Mucosa of descending colon (tissue), 3 donors: Measurements from ENCODE around the gene ANKFY1. TPM values are rescaled to one million over a fixed set of nuclear protein-coding genes. Genes with fewer than 3 reads are reported as not detected.

ENCODE experiments used
- ATAC-seq: fragments of 200-7000 bp; cut with Tn5 transposase; one replicate; pipeline ENCODE4 v1.9.1; 2020; ENCODE audit warnings: mild to moderate bottlenecking, moderate library complexity
- DNase-seq, 3 donors: peaks; one replicate each; pipeline ENCODE4 v3.0.0-alpha.2; 2020
- H3K36me3 ChIP-seq: fragments of 200-600 bp; one replicate; pipeline ENCODE4 v1.8.0; 2021; ENCODE audit warnings: low read depth, mild to moderate bottlenecking
- H3K4me1 ChIP-seq: fragments of 200-600 bp; one replicate; pipeline ENCODE4 v1.8.0; 2021; ENCODE audit warnings: low read depth, mild to moderate bottlenecking
- H3K4me3 ChIP-seq: fragments of 200-600 bp; one replicate; pipeline ENCODE4 v1.8.0; 2021; ENCODE audit warnings: mild to moderate bottlenecking
- H3K9me3 ChIP-seq: fragments of 200-600 bp; one replicate; pipeline ENCODE4 v1.8.0; 2021; ENCODE audit warnings: mild to moderate bottlenecking
- intact Hi-C, 2 donors: fragments of 100-400 bp; cut with DNase I in 1 of 2; cut with micrococcal nuclease in 1 of 2; formaldehyde crosslinking; loops; one replicate each; pipeline versions ENCODE4 v1.11.0 to v1.11.1; 2022; cut with DNase I, micrococcal nuclease
- total RNA-seq, 3 donors: library from RNA; stranded (reverse); fragmentation: NEBNext Ultra II Directional in 2 of 3; extraction: Animal tissue kit (Norgen Biotek cat#: 25700) in 2 of 3; gene quantifications; one replicate each; pipeline versions ENCODE4 v1.2.1 to v1.2.4, GENCODE V29; 2021 to 2023
- TF ChIP-seq, protein P1 (sequence below): fragments of 200-600 bp; IDR thresholded peaks from one replicate; pipeline ENCODE4 v1.8.0; 2022; ENCODE audit warnings: antibody characterized with exemption, mild to moderate bottlenecking
- donor health status: DM: no; HTN: no; CAD: no; lungs with moderate emphysema.
- donor health status: DM: no; HTN: no; CAD: no.
- donor health status: DM: no; HTN: yes; CAD: no.

The ANKFY1 gene
- total RNA-seq, 3 donors from 2014 or later: 52.0 to 94.3 (median 59.5) TPM

DNA sequence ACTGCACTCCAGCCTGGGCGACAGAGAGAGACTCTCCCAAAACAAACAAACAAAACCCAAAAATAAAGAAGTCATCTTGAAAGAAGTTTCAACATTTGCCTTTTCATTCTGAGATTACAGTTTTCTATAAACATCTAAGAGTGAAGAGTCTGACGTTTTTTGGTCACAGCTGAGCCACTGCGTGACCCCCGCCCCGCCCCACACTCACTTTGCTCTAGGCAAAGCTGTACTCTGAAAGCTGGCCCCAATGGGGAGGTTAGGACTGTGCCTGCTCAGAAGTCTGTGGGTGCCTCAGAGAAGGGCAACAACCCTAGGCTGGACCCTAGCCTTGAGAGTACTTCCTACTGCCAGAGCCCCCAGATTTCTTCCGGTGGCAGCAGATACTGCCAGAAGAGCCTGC lies 101.5 kb downstream of the ANKFY1 start:
- Histone ChIP-seq H3K9me3 (no peaks in the 10 kb centered on the region), H3K36me3 (peaks cover 5% of the 10 kb centered on the region), H3K4me3 (no peak overlapping the region), H3K4me1 (no peaks in the 10 kb centered on the region)
- DNase-seq (no peak), ATAC-seq (no peak)
- intact Hi-C loops: no loop called here
- TF ChIP-seq, protein P1, sequence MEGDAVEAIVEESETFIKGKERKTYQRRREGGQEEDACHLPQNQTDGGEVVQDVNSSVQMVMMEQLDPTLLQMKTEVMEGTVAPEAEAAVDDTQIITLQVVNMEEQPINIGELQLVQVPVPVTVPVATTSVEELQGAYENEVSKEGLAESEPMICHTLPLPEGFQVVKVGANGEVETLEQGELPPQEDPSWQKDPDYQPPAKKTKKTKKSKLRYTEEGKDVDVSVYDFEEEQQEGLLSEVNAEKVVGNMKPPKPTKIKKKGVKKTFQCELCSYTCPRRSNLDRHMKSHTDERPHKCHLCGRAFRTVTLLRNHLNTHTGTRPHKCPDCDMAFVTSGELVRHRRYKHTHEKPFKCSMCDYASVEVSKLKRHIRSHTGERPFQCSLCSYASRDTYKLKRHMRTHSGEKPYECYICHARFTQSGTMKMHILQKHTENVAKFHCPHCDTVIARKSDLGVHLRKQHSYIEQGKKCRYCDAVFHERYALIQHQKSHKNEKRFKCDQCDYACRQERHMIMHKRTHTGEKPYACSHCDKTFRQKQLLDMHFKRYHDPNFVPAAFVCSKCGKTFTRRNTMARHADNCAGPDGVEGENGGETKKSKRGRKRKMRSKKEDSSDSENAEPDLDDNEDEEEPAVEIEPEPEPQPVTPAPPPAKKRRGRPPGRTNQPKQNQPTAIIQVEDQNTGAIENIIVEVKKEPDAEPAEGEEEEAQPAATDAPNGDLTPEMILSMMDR: no peak

DNA sequence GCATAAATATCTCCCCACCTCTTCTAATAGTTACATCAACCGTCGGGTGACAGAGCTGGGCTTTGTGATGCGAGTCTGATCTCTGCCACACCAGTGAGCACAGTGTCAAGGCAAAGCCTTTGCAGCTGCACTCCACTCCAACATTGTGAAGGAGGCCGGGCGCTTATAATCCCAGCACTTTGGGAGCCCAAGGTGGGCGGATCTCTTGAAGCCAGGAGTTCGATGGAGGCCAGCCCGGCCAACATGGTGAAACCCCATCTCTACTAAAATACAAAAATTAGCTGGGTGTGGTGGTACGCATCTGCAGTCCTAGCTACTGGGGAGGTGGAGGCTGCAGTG lies 101.8 kb downstream of the ANKFY1 start:
- Histone ChIP-seq H3K36me3 (peaks cover 5% of the 10 kb centered on the region), H3K4me1 (no peaks in the 10 kb centered on the region), H3K9me3 (no peaks in the 10 kb centered on the region), H3K4me3 (no peak overlapping the region)
- TF ChIP-seq, protein P1: no peak
- no peak for DNase-seq
- intact Hi-C loops: no loop called here
- no peak for ATAC-seq

DNA sequence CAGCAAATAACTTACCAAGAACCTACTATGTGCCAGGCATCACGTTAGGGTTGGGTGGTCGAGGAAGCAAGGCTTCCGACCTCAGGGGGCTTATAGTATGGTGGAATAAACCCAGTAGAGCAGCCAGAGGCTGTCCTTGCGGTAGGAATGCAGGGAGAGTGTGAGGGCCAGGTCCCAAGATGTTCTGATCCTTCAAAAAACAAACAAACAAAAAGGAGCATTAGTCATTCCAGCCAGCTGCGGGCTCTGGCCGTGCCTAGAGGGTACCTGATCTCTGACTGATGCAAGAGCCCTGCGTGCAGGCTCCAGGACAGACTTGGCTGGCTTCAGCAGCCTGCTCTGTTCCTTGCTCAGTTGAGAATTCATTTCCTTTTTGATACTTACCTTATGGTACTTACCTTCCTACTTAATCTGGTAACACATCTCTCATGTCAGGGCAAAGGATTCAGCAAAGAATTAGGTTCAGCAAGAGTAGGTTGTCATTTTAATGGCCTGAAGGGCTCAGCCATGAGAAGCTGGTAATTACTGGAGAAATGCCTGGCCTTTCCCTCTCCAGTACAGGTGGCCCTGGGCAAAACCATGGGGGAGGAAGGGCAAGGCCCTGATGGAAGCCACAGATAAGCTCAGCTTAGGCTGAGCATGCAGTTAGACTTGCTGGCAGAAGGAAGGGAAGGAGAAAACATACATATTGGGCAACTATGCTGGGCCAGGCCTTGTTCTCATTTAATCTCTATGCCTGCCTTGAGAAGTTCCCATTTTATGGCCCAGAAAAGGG lies 102.4 kb downstream of the ANKFY1 start:
- H3K4me1 ChIP-seq: no peaks in the 10 kb centered on the region
- peaks cover 5% of the 10 kb centered on the region for H3K36me3 ChIP-seq
- DNase-seq (no peak), ATAC-seq (peak; percentile 24)
- H3K4me3 ChIP-seq: no peak overlapping the region
- TF ChIP-seq, protein P1: no peak
- H3K9me3 ChIP-seq: no peaks in the 10 kb centered on the region
- intact Hi-C loops: no loop called here

DNA sequence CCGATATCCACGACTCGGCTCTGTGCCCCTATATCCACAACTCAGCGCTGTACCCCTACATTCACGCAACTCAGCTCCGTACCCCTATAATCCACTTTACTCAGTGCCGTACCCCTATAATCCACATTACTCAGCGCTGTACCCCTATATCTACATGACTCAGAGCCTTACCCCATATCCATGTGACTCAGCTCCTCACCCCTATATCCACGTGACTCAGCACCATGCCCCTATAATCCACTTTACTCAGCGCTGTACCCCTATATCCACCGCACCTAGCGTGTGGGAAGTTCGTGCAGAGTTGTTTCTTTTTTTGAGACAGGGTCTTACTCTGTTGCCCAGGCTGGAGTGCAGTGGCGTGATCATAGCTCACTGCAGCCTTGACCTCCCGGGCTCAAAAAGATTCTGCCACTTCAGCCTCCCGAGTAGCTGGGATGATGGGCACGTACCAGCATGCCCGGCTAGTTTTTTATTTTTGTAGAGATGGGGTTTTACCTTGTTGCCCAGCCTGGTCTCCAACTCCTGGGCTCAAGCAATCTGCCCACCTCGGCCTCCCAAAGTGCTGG lies 103.4 kb downstream of the ANKFY1 start:
- H3K4me3 ChIP-seq: no peak overlapping the region
- peaks cover 5% of the 10 kb centered on the region for H3K36me3 ChIP-seq
- ATAC-seq: no peak
- intact Hi-C loops: no loop called here
- no peaks in the 10 kb centered on the region for H3K4me1 ChIP-seq
- TF ChIP-seq, protein P1: no peak
- no peaks in the 10 kb centered on the region for H3K9me3 ChIP-seq
- no peak for DNase-seq

DNA sequence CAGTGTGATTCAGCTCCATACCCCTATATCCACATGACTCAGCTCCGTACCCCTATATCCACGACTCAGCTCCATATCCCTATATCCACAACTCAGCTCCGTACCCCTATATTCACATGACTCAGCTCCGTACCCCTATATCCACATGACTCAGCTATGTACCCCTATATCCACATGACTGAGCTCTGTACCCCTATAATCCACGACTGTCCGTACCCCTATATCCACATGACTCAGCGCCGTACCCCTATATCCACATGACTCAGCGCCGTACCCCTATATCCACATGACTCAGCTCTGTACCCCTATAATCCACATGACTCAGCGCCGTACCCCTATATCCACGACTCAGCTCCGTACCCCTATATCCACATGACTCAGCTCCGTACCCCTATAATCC lies 104.0 kb downstream of the ANKFY1 start:
- Histone ChIP-seq H3K4me3 (no peak overlapping the region), H3K9me3 (no peaks in the 10 kb centered on the region), H3K36me3 (peaks cover 5% of the 10 kb centered on the region), H3K4me1 (no peaks in the 10 kb centered on the region)
- intact Hi-C loops: no loop called here
- ATAC-seq: no peak
- DNase-seq: no peak
- TF ChIP-seq, protein P1: no peak
